Fibroblast of upper back skin (primary cell): Measurements from ENCODE around the gene CEP43.

Experiments used
- DNase-seq: peaks from one replicate; pipeline ENCODE4 v3.0.0-alpha.2; 2013

Gene CEP43

GRCh38 chr6:166969390-166970002 lies 29.7 kb upstream of the CEP43 start:
- peak; percentile 34 for DNase-seq

GRCh38 chr6:166970091-166970490 lies 29.1 kb upstream of the CEP43 start:
- no peak for DNase-seq

DNA sequence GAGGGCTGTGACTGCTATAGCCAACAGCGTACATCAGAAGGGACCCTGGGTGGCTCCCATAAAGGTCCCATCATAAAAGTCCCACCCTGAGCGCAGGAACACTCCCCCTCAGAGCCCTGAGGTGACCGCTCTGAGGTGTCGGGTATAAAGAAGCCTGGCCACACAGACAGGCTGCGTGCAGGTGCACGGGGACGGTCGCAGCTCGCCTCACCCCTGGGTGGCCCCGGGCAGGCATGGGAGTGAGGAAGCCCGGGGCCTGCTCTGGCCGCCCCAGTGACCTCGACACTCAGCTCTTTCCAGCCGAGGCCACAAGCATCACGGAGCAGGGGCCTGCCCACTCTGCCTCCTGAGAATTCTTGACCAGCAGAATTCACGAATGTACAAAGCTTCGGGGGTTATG lies 28.4 kb upstream of the CEP43 start:
- DNase-seq, result no peak

DNA sequence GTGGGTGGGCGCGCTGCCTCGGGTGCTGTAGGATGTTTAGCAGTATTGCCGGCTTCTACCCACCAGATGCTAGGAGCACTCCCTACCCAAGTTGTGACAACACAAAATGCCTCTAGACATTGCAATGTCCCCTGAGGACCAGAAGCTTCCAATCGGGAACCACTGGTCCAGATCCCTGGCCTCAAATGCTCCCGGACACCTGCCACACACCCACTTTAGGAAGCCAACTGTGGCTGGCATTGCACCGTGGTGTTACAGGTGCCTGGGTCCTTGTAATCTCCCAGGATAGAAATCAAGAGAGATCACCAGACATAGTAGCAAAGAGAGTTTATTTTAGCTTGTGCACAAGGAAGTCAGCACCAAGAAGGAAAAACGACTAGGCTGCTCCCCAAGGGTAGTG lies 27.9 kb upstream of the CEP43 start:
- DNase-seq, result no peak

- DNase-seq, result no peak
Observed at GRCh38 chr6:166972101-166972500, 27.1 kb upstream of the CEP43 start.

- no peak for DNase-seq
Observed at GRCh38 chr6:166976636-166977035, 22.6 kb upstream of the CEP43 start.

DNA sequence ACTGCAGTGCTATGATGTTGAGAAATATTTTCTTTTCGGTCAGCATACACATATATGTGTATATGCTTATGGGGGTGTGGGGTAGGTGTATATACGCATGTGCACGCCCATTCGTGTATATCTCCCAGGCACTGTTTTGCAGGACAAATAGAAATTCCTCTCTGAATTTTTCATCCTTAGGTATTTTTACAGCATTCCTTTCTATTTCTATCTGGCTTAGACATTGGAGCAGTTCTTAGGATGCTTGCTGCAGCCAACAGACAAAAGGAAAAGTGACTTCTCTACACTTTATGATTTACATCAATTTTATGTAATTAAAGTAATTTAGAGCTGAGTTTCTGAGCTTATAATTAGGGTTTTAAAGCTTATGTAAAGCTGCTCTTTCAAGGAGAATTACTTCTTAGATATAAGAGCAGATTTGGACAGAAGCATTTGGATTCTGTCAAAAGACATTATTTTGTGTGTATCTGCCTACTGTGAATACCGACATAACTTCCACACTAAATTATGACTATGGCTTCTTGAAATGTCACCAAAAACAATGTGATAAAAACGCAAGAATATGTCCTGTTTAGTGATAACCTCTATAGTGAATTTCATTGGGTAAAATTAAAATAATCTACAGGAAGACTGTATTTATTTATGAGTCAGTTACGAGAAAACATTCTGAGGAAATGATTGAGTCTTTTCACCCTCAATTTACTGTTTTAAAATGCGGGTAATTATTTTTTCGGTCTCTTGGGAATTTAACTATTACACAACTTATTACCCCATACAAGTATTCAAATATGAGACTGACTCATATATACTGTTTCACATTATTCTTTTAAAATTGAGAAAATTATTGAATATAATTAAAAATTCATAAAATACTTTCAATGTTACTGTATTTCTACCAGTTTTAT lies 21.3 kb upstream of the CEP43 start:
- peak; percentile 55 for DNase-seq

DNA sequence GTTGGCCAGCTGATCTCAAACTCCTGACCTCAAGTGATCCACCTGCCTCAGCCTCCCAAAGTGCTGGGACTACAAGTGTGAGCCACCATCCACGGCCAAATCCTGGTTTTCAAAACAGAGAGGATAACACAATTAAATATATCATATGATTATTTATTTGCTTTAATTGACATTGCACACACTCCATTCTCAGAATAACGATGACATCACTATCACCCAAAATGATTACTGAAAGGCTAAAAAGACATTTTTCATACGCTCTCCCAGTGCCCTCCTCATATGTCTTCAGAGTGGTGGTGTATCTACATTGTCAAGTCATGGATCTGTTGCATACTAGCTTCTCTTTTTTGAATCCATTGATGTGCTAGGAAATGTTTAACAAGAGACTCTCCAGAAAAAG lies 18.5 kb upstream of the CEP43 start:
- DNase-seq, result no peak

GRCh38 chr6:166987448-166987847 lies 11.7 kb upstream of the CEP43 start:
- DNase-seq, result no peak

DNA sequence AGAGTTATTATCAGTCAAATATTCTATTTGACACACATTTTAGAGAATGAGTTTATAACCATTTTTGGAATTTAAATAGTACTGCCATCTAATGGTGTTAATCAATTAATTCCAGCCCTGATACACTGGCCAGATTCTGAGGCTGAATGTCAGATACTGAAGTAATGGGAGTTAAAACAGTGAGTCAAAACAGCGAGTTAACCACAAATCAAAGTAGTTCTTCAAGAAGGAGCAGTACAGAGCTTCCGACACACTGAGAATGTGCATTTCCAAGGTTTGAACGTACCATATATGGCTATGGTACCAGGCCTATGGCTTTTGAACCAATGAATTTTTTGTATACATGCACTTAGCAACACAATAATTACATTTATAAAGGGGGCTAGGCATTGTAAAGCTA lies 11.3 kb upstream of the CEP43 start:
- no peak for DNase-seq

DNA sequence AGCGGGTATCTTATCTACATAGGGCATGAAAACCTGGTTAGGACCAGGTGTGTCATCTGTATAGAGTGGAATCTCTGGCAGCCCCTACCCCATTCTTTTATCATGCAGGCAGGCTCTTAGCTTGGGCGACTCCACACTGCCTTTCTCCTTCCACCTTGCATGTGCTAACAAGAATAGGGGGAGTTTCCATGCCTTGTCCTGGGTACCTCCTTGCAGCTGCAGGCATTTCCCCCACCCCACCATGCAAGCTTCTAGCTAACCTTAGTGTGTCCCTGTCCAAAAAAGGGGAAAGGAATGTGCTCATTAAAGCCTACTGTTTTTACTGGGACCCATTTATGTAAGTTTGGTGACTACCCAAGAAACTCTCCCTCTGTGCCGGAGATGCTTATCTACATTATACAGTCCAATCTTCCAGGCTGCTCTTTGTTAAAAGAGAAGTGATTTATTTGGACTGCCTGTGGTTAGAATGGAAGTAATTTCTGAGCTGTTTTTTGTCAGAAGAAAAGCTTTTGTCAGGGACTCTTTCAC lies 10.5 kb upstream of the CEP43 start:
- no peak for DNase-seq

DNA sequence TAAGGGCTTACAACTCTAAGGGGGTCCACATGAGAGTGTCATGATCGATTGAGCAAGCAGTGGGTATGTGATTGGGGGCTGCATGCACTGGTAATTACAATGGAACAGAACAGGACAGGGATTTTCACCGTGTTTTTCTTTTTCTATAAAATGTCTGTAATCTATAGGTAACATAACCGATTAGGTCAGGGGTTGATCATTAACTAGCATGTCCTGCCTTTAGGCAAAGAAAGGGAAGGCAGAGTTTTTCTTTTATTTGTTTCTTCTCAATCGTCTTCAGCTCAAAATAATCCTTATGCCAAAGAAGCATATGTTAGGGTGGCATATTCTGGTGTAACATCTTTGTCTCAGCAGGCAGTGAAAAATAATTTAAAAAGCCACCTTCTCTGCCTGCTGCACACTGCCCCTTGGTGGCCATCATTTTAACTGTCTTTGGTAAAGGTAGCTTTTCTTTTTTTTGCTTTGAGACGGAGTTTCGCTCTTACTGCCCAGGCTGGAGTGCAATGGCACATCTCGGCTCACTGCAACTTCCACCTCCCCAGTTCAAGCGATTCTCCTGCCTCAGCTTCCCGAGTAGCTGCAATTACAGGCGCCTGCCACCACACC lies 9.7 kb upstream of the CEP43 start:
- DNase-seq, result peak; percentile 26

- peak; percentile 64 for DNase-seq
Observed at GRCh38 chr6:166996406-166996805, 2.8 kb upstream of the CEP43 start.

DNA sequence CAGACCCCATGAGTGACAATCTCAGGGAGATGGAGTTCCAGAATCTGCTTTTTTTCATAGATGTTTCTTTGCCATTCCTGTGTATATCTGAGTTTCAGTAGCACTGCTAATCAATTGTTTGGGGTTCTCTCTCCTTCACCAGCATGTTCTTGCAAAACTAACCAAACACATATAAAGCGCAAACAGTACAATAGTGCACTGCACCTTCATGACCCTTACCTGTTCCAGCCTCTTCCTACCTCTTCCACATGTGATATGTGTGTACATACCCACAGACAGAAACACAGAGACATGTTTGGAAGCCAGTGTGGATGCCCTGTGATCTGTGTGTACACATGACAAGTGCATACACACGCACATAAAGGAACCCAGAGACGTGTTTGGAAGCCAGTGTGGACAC lies 1.8 kb upstream of the CEP43 start:
- DNase-seq, result no peak

- peak; percentile 54 for DNase-seq
Observed at GRCh38 chr6:166997768-166998255, 1.4 kb upstream of the CEP43 start.

GRCh38 chr6:166998256-166999144 lies 697 bp upstream of the CEP43 start:
- DNase-seq, result no peak

DNA sequence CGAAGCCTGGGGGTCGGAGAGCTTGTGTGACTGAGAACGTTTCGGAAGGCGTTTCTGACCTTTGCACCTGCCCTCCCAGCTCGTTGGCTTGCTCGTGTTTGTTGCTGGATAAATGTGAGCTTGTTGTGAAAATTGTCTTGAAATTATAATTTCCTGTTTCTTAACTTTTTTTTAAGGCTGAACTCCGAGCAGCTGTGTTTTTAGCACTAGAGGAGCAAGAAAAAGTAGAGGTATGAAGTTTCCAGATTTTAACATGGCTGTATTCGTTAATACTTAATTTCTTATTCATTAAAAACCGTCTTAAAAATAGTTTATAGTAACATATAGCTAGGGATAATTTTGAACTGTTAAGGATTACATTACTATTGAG lies 672 bp downstream of the CEP43 start:
- no peak for DNase-seq

DNA sequence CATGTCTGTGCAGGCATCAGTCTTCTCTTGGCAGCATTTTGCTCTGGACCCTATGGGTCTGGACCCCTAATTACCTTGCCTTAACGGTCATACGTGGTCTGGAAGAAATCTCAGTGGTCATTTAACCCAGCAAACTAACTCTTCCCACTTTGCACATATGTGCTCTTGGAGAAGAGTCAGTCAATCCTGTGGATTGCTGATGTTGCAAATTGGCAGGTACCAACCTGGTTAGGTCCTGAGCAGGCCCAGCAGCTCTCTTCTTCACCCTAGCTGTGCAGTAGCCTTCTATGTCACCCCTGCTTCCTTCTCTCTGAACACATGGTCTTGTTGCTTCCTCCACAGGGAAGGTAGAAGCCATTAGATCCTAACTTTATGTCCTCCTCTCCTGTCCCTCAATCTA lies 1.6 kb downstream of the CEP43 start:
- no peak for DNase-seq

- DNase-seq, result no peak
Observed at GRCh38 chr6:167005350-167006159, 6.4 kb downstream of the CEP43 start.

- DNase-seq, result no peak
Observed at GRCh38 chr6:167007985-167008384, 8.8 kb downstream of the CEP43 start.

GRCh38 chr6:167013067-167013466 lies 13.9 kb downstream of the CEP43 start:
- DNase-seq, result no peak

- no peak for DNase-seq
Observed at GRCh38 chr6:167013946-167014345, 14.7 kb downstream of the CEP43 start.
